IMR-90 (cell line): Measurements from ENCODE around the gene PLCH2. TPM values are rescaled to one million over a fixed set of nuclear protein-coding genes. Genes with fewer than 3 reads are reported as not detected.

Experiments
- ATAC-seq: fragments of 200-7000 bp; cut with Tn5 transposase; 2 replicates; pipeline ENCODE4 v1.9.1; 2020; ENCODE audit warnings: low read depth, mild to moderate bottlenecking, moderate library complexity
- BruUV-seq: library from RNA; stranded (reverse); fragments of 400-500 nt; replicated peaks from 2 replicates; lab custom pipeline; 2021; lab: Mats Ljungman, UMichigan
- CTCF ChIA-PET: fragments of 300-600 bp; formaldehyde crosslinking; extraction: SDS; loops from one replicate; lab custom pipeline; 2021; ENCODE audit warnings: antibody characterized with exemption; lab: Yijun Ruan, JAX
- POLR2A ChIA-PET: fragments of 300-600 bp; sonication (Branson Sonifier 250); formaldehyde crosslinking; loops from one replicate; lab custom pipeline; 2022; ENCODE audit warnings: antibody characterized with exemption; ENCODE audit not compliant: unreplicated experiment; lab: Charles Lee
- DNase-seq: peaks from one replicate; pipeline ENCODE4 v3.0.0; 2013
- H2AFZ ChIP-seq: replicated peaks from 2 replicates; pipeline ENCODE3; 2013; ENCODE audit warnings: low read length, mild to moderate bottlenecking; ENCODE audit not compliant: poor library complexity
- H2AK5ac ChIP-seq: 2 replicates; pipeline ENCODE4 v1.6.1; 2013; ENCODE audit warnings: low read depth, low read length, inconsistent platforms
- H2AK9ac ChIP-seq: replicated peaks from 2 replicates; pipeline ENCODE3; 2013; ENCODE audit warnings: mild to moderate bottlenecking, low read depth, low read length, moderate library complexity; ENCODE audit not compliant: poor library complexity
- H2BK120ac ChIP-seq: 2 replicates; pipeline ENCODE4 v1.6.1; 2013; ENCODE audit warnings: low read depth, low read length, inconsistent platforms
- H2BK15ac ChIP-seq: 3 replicates; pipeline ENCODE4 v1.6.1; 2013; ENCODE audit warnings: low read depth, low read length, inconsistent platforms
- H2BK20ac ChIP-seq: 2 replicates; pipeline ENCODE4 v1.6.1; 2013; ENCODE audit warnings: low read depth, mild to moderate bottlenecking, inconsistent platforms, low read length, moderate library complexity
- H2BK5ac ChIP-seq: 2 replicates; pipeline ENCODE4 v1.6.1; 2013; ENCODE audit warnings: mild to moderate bottlenecking, low read depth, low read length, inconsistent platforms; ENCODE audit not compliant: poor library complexity, severe bottlenecking
- H3K14ac ChIP-seq: replicated peaks from 2 replicates; pipeline ENCODE4 v1.6.1; 2013; ENCODE audit warnings: low read depth, low read length, inconsistent platforms
- H3K18ac ChIP-seq: 2 replicates; pipeline ENCODE4 v1.6.1; 2013; ENCODE audit warnings: low read depth, low read length, control low read depth
- H3K23ac ChIP-seq: 2 replicates; pipeline ENCODE4 v1.6.1; 2013; ENCODE audit warnings: low read depth, low read length, inconsistent platforms
- H3K27ac ChIP-seq: 2 replicates; pipeline ENCODE4 v1.5.1; 2013; ENCODE audit warnings: mild to moderate bottlenecking, control low read depth, low read length; ENCODE audit not compliant: insufficient read depth
- H3K27me3 ChIP-seq: 2 replicates; pipeline ENCODE4 v1.6.1; 2013; ENCODE audit warnings: low read length; ENCODE audit not compliant: control insufficient read depth, insufficient read depth
- H3K36me3 ChIP-seq: 2 replicates; pipeline ENCODE4 v1.6.1; 2013; ENCODE audit warnings: low read length, mixed read lengths; ENCODE audit not compliant: control insufficient read depth, insufficient read depth
- H3K4ac ChIP-seq: 2 replicates; pipeline ENCODE4 v1.6.1; 2013; ENCODE audit warnings: low read depth, low read length, inconsistent platforms
- H3K4me1 ChIP-seq: 2 replicates; pipeline ENCODE4 v1.6.1; 2013; ENCODE audit warnings: low read length, mixed read lengths; ENCODE audit not compliant: control insufficient read depth, insufficient read depth
- H3K4me2 ChIP-seq: 2 replicates; pipeline ENCODE4 v1.6.1; 2013; ENCODE audit warnings: low read depth, mild to moderate bottlenecking, control low read depth, low read length, moderate library complexity
- H3K4me3 ChIP-seq: 2 replicates; pipeline ENCODE4 v1.5.1; 2013; ENCODE audit warnings: low read depth, mild to moderate bottlenecking, control low read depth, low read length, moderate library complexity; ENCODE audit not compliant: insufficient read depth
- H3K56ac ChIP-seq: 2 replicates; pipeline ENCODE4 v1.6.1; 2013; ENCODE audit warnings: low read length, inconsistent platforms; ENCODE audit not compliant: insufficient read depth; ENCODE audit errors: extremely low read depth
- H3K79me1 ChIP-seq, 2 experiments: 2 replicates each; pipeline ENCODE4 v1.6.1; 2013; ENCODE audit warnings: low read length in 2 of 2, inconsistent platforms in 1 of 2, low read depth in 1 of 2
- H3K9ac ChIP-seq: 2 replicates; pipeline ENCODE4 v1.6.1; 2013; ENCODE audit warnings: low read depth, low read length, control low read depth
- H3K9me1 ChIP-seq: 2 replicates; pipeline ENCODE4 v1.6.1; 2013; ENCODE audit warnings: low read length, inconsistent platforms; ENCODE audit not compliant: insufficient read depth
- H3K9me3 ChIP-seq: 2 replicates; pipeline ENCODE4 v1.6.1; 2013; ENCODE audit warnings: low read length; ENCODE audit not compliant: control insufficient read depth, insufficient read depth
- H4K20me1 ChIP-seq: 2 replicates; pipeline ENCODE4 v1.6.1; 2013; ENCODE audit warnings: low read length, inconsistent platforms; ENCODE audit not compliant: insufficient read depth
- H4K5ac ChIP-seq: 2 replicates; pipeline ENCODE4 v1.6.1; 2013; ENCODE audit warnings: mild to moderate bottlenecking, low read depth, low read length, control low read depth
- H4K8ac ChIP-seq, 2 experiments: 2 replicates each; pipeline ENCODE4 v1.6.1; 2013; ENCODE audit warnings: low read depth in 2 of 2, low read length in 2 of 2, control low read depth in 1 of 2, inconsistent platforms in 1 of 2
- H4K91ac ChIP-seq: 2 replicates; pipeline ENCODE4 v1.6.1; 2013; ENCODE audit warnings: low read depth, low read length, inconsistent platforms; ENCODE audit not compliant: insufficient read depth
- CHD1 ChIP-seq: IDR thresholded peaks from 2 replicates; pipeline ENCODE4 v1.6.1; 2012; ENCODE audit warnings: low read depth, low read length, improper control_type of control experiment
- ELK1 ChIP-seq: fragments of 150-350 bp; IDR thresholded peaks from 2 replicates; pipeline ENCODE4 v1.6.1; 2016; ENCODE audit warnings: low read depth, mild to moderate bottlenecking, low read length, moderate library complexity, borderline replicate concordance
- FOS ChIP-seq: fragments of 150-350 bp; IDR thresholded peaks from 2 replicates; pipeline ENCODE4 v1.6.1; 2016; ENCODE audit warnings: low read depth, low read length
- MAFK ChIP-seq: IDR thresholded peaks from 2 replicates; pipeline ENCODE4 v1.6.1; 2012; ENCODE audit warnings: low read depth, low read length, improper control_type of control experiment
- RCOR1 ChIP-seq: IDR thresholded peaks from 2 replicates; pipeline ENCODE4 v1.6.1; 2012; ENCODE audit warnings: mild to moderate bottlenecking, low read length, improper control_type of control experiment; ENCODE audit not compliant: insufficient replicate concordance
- WGBS, 2 experiments: methylation state at CpG; one replicate each; pipeline versions ENCODE4 v1.1.5 to v1.1.7; 2013; ENCODE audit warnings: missing lambda C conversion rate in 2 of 2; ENCODE audit not compliant: insufficient read length in 1 of 2; ENCODE audit errors: extremely low coverage in 2 of 2; 5-methylcytosine and 5-hydroxymethylcytosine counted together
- dilution Hi-C: fragments of 300-500 bp; cut with HindIII; formaldehyde crosslinking; loops from one replicate; pipeline ENCODE4 v1.14.3; 2018; ENCODE audit warnings: low sequenced_read_pairs; ENCODE audit not compliant: unreplicated experiment
- in situ Hi-C: fragments of 300-500 bp; cut with MboI; formaldehyde crosslinking; loops from 3 replicates; pipeline ENCODE4 v1.14.3; 2019; ENCODE audit warnings: low sequenced_read_pairs, inconsistent platforms, mixed read lengths
- intact Hi-C: fragments of 100-400 bp; cut with micrococcal nuclease; formaldehyde crosslinking; loops from 2 replicates; pipeline ENCODE4 v1.10.0; 2022
- polyA plus RNA-seq, 3 experiments: library from polyadenylated mRNA; depleted of rRNA; stranded (reverse); fragments of >200 nt; gene quantifications; 2 replicates each; pipeline ENCODE4 v1.2.3, GENCODE V29; 2012; ENCODE audit warnings: low replicate concordance in 1 of 3
- total RNA-seq: library from RNA; depleted of rRNA; stranded (reverse); fragments of >200 nt; gene quantifications from 2 replicates; pipeline ENCODE4 v1.2.3, GENCODE V29; 2012

The PLCH2 gene
- total and polyA plus RNA-seq, 2 of the 4 experiments (the other 2 are of a cell fraction) = 0.18 to 1.9 TPM

- Histone ChIP-seq H4K20me1 (no peaks in the 10 kb centered on the region), H3K9me3 (no peaks in the 10 kb centered on the region), H2AFZ (no peak overlapping the region), H3K9me1 (no peaks in the 10 kb centered on the region), H2BK15ac (no peak overlapping the region), H3K27me3 (peaks cover 12% of the 10 kb centered on the region), H3K14ac (no peak overlapping the region), H2BK120ac (no peak overlapping the region), H4K91ac (no peak overlapping the region), H3K27ac (no peak overlapping the region), H3K4ac (no peak overlapping the region), H3K79me1 (no peaks in the 10 kb centered on the region), H2BK20ac (no peak overlapping the region), H4K5ac (no peak overlapping the region), H3K4me3 (no peak overlapping the region), H3K36me3 (no peaks in the 10 kb centered on the region), H3K23ac (no peak overlapping the region), H3K4me2 (no peak overlapping the region), H3K56ac (no peak overlapping the region), H3K9ac (no peak overlapping the region), H3K4me1 (no peaks in the 10 kb centered on the region), H2AK5ac (no peak overlapping the region), H2BK5ac (no peak overlapping the region), H2AK9ac (no peak overlapping the region), H3K18ac (no peak overlapping the region), H4K8ac (no peak overlapping the region)
- ChIA-PET CTCF (interaction anchor here (1.1 kb wide), 1 partner anchor 10 kb away, joined by 3 read pairs; no protein-coding TSS in a partner anchor), POLR2A (no interaction called here)
- no peak for TF ChIP-seq MAFK
- no peak for TF ChIP-seq ELK1
- TF ChIP-seq FOS = no peak
- no peak for TF ChIP-seq RCOR1
- TF ChIP-seq CHD1 = no peak
- 78% methylated on average over 8 of the region's 12 CpGs; no CpG with 5 or more reads in 1 of the 2 experiments for WGBS, 2 experiments
- dilution Hi-C loops (no loop called here), in situ Hi-C loops (no loop called here), intact Hi-C loops (no loop called here)
- no peak for DNase-seq
- BruUV-seq = no TSS peak
- ATAC-seq = no peak
Measured at GRCh38 chr1:2480986-2481364, 4.9 kb downstream of the PLCH2 start.
